Gastrocnemius medialis (tissue), 4 donors: Measurements from ENCODE around the gene VN1R5.

Source experiments
- CTCF ChIP-seq, 5 experiments: fragments of 450-650 bp in 3 of 5; fragments of 200-600 bp in 2 of 5; sonication (generic) in 2 of 5; IDR thresholded peaks in 4 of 5; conservative IDR thresholded peaks in 1 of 5; 1 replicate in 4 of 5; 2 replicates in 1 of 5; pipeline ENCODE4 v1.5.1; 2016 to 2019; ENCODE audit warnings: antibody characterized with exemption in 5 of 5, mild to moderate bottlenecking in 3 of 5, moderate library complexity in 3 of 5
- POLR2A ChIP-seq, 2 donors: fragments of 450-650 bp; IDR thresholded peaks; one replicate each; pipeline ENCODE4 v1.6.1; 2017; ENCODE audit warnings: antibody characterized with exemption in 2 of 2, mild to moderate bottlenecking in 2 of 2, moderate library complexity in 2 of 2

- no peak for TF ChIP-seq CTCF (IDR thresholded peaks at IDR 0.05 in 4 of 5, conservative IDR thresholded peaks at IDR 0.05 in 1 of 5)
- no peak for TF ChIP-seq POLR2A (IDR thresholded peaks at IDR 0.05)
These were observed 25.2 kb downstream of the VN1R5 start for GRCh38 chr1:247281001-247281574.
